WTC11 (cell line): ENCODE measurements around the gene TMCC1. TPM values are rescaled to one million over a fixed set of nuclear protein-coding genes. Genes with fewer than 3 reads are reported as not detected.

ENCODE experiments used
- ATAC-seq: fragments of 200-7000 bp; cut with Tn5 transposase; 2 replicates; pipeline ENCODE4 v1.10.0; 2021; ENCODE audit warnings: mild to moderate bottlenecking, moderate library complexity
- CTCF ChIA-PET: fragments of 300-600 bp; sonication (Branson Sonifier 250); formaldehyde crosslinking; loops from one replicate; lab custom pipeline; 2021; ENCODE audit warnings: antibody characterized with exemption; lab: Charles Lee
- POLR2A ChIA-PET: fragments of 350-600 bp; sonication (Branson Sonifier 250); formaldehyde crosslinking; loops from one replicate; lab custom pipeline; 2021; ENCODE audit warnings: antibody characterized with exemption; lab: Charles Lee
- DNase-seq: peaks from one replicate; pipeline ENCODE4 v3.0.0; 2021; ENCODE audit warnings: low spot score
- H3K27ac Mint-ChIP-seq: 2 replicates; pipeline ENCODE4 v1.8.0; 2021; ENCODE audit warnings: mixed read lengths
- H3K27me3 Mint-ChIP-seq: 2 replicates; pipeline ENCODE4 v1.8.0; 2021; ENCODE audit warnings: low read depth, mild to moderate bottlenecking, moderate library complexity, mixed read lengths
- H3K36me3 Mint-ChIP-seq: 2 replicates; pipeline ENCODE4 v1.8.0; 2021; ENCODE audit warnings: mixed read lengths
- H3K4me1 Mint-ChIP-seq: 2 replicates; pipeline ENCODE4 v1.8.0; 2022; ENCODE audit warnings: mixed read lengths
- H3K4me3 Mint-ChIP-seq: 2 replicates; pipeline ENCODE4 v1.8.0; 2021; ENCODE audit warnings: mild to moderate bottlenecking, moderate library complexity, mixed read lengths
- H3K9me3 Mint-ChIP-seq: 2 replicates; pipeline ENCODE4 v1.8.0; 2021; ENCODE audit warnings: mixed read lengths
- ATF1 ChIP-seq: sonication (generic); formaldehyde crosslinking; IDR thresholded peaks from 2 replicates; pipeline ENCODE4 v1.8.1; 2023; ENCODE audit warnings: mild to moderate bottlenecking, moderate library complexity, missing genetic modification reagents
- CREB1 ChIP-seq: sonication (generic); formaldehyde crosslinking; IDR thresholded peaks from 2 replicates; pipeline ENCODE4 v1.8.0; 2023; ENCODE audit warnings: mild to moderate bottlenecking, missing genetic modification reagents
- ESRRA ChIP-seq: sonication (generic); formaldehyde crosslinking; IDR thresholded peaks from 2 replicates; pipeline ENCODE4 v1.8.1; 2022; ENCODE audit warnings: mild to moderate bottlenecking, missing genetic modification reagents, borderline replicate concordance
- RELA ChIP-seq: sonication (generic); formaldehyde crosslinking; IDR thresholded peaks from 2 replicates; pipeline ENCODE4 v1.8.1; 2022; ENCODE audit warnings: missing genetic modification reagents, mild to moderate bottlenecking, borderline replicate concordance
- TCF7 ChIP-seq: sonication (generic); formaldehyde crosslinking; IDR thresholded peaks from 2 replicates; pipeline ENCODE4 v1.8.0; 2022; ENCODE audit warnings: mild to moderate bottlenecking, low read depth, missing genetic modification reagents, moderate library complexity
- TEAD4 ChIP-seq: sonication (generic); formaldehyde crosslinking; IDR thresholded peaks from 2 replicates; pipeline ENCODE4 v1.8.0; 2022; ENCODE audit warnings: mild to moderate bottlenecking, missing genetic modification reagents
- ZNF671 ChIP-seq: fragments of 250-450 bp; sonication (Bioruptor Pico); IDR thresholded peaks from 2 replicates; pipeline ENCODE4 v1.8.0; 2021; ENCODE audit warnings: mild to moderate bottlenecking
- total RNA-seq: library from RNA; stranded (reverse); gene quantifications from 3 replicates; pipeline ENCODE4 v1.2.3, GENCODE V29; 2021
- TF ChIP-seq, protein P1 (sequence below): fragments of 250-450 bp; sonication (Bioruptor Pico); conservative IDR thresholded peaks from 2 replicates; pipeline ENCODE4 v1.9.0; 2021; ENCODE audit warnings: mild to moderate bottlenecking
- TF ChIP-seq, protein P2 (sequence below): sonication (generic); formaldehyde crosslinking; IDR thresholded peaks from 2 replicates; pipeline ENCODE4 v1.8.1; 2023; ENCODE audit warnings: mild to moderate bottlenecking, missing genetic modification reagents, borderline replicate concordance
- TF ChIP-seq, protein P3 (sequence below): sonication (generic); formaldehyde crosslinking; conservative IDR thresholded peaks from 2 replicates; pipeline ENCODE4 v1.8.1; 2022; ENCODE audit warnings: mild to moderate bottlenecking, missing genetic modification reagents
- TF ChIP-seq, protein P4 (sequence below): sonication (generic); formaldehyde crosslinking; IDR thresholded peaks from 2 replicates; pipeline ENCODE4 v1.8.0; 2022; ENCODE audit warnings: mild to moderate bottlenecking, missing genetic modification reagents
- TF ChIP-seq, protein P5 (sequence below): sonication (generic); formaldehyde crosslinking; IDR thresholded peaks from 2 replicates; pipeline ENCODE4 v1.8.0; 2023; ENCODE audit warnings: mild to moderate bottlenecking, missing genetic modification reagents
- TF ChIP-seq, protein P6 (sequence below): sonication (generic); formaldehyde crosslinking; IDR thresholded peaks from 2 replicates; pipeline ENCODE4 v1.8.1; 2023; ENCODE audit warnings: mild to moderate bottlenecking, missing genetic modification reagents
- TF ChIP-seq, protein P7 (sequence below): sonication (generic); formaldehyde crosslinking; IDR thresholded peaks from 2 replicates; pipeline ENCODE4 v1.8.0; 2023; ENCODE audit warnings: missing genetic modification reagents, mild to moderate bottlenecking, borderline replicate concordance

Gene TMCC1
- total RNA-seq, 1 experiment from 2014 or later: 29.3 TPM

DNA sequence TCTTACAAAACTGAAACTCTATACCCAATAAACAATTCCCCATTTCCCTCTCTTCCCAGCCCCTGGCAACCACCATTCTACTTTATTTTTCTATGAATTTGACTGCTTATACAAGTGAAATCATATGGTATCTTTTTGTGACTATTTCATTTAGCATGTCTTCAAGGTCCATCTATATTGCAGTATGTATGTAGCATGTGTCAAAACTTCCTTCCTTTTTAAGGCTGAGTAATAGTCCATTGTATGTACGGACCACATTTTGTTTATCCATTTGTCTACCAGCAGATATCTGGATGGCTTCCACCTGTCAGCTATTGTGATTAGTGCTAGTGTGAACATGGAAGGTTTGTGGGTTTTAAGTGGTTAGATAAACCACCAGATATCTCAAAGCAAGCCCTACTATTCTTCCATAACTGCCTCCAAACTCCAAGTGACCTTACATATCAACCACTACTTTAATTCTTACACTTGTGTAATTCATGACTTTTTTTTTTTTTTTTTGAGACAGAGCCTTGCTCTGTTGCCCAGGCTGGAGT lies 134.7 kb downstream of the TMCC1 start (continued):
- TF ChIP-seq, protein P1, sequence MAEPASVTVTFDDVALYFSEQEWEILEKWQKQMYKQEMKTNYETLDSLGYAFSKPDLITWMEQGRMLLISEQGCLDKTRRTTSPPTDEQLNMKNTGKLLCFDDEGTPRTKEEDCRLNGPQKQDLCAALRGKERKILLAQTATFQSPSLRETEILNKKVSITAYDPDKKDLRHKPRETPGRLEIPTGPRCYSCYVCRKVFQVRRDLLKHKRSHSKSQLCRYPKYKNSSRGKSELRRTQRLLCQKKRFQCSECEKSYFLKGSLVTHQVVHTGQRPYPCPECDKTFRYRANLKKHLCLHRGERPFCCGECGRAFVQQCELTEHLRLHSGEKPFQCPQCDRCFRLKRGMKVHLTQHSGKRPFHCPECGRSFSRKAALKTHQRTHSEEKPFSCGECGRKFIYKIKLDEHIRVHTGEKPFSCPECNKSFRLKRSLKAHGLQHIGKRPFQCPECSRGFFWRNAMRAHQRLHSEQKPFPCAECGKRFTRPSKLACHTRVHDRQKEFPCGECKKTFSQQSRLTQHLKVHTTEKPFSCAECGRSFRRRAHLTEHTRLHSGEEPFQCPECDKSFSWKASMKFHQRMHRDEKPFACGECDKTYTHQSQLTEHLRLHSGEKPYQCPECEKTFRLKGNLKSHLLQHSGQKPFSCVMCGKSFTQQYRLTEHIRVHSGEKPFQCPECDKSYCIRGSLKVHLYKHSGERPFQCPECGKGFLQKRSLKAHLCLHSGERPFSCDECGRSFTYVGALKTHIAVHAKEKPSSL (CRISPR knock-in tag): no peak
- no peak for TF ChIP-seq TEAD4 (CRISPR knock-in tag)

DNA sequence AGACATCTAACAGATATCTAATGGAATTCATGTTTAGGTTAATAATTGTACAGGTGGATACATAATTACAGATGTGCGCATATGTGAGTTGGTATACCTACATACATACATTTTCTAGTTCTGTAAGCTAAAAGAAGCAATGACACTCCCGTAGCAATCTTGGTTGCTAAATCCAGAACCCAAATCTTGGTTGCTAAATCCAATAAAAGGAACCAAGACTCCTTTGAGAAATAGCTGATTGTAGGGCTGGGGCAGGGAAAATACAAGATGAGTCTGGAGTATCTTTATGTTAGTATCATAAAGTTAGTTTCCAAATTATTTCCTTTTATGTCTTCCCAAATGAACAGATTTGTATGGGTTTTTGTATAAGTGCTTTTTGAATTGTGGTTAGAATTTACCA lies 135.2 kb downstream of the TMCC1 start:
- ChIA-PET POLR2A (no interaction called here), CTCF (no interaction called here)
- peaks cover 11% of the 10 kb centered on the region for H3K9me3 Mint-ChIP-seq
- no peak for DNase-seq
- peaks cover 8% of the 10 kb centered on the region for H3K36me3 Mint-ChIP-seq
- ATAC-seq: no peak
- H3K27me3 Mint-ChIP-seq: no peaks in the 10 kb centered on the region
- no peaks in the 10 kb centered on the region for H3K4me1 Mint-ChIP-seq
- H3K4me3 Mint-ChIP-seq: no peak overlapping the region
- H3K27ac Mint-ChIP-seq: no peak overlapping the region
- TF ChIP-seq TCF7 (no peak), CREB1 (CRISPR knock-in tag) (no peak), ZNF671 (CRISPR knock-in tag) (no peak), ESRRA (CRISPR knock-in tag) (no peak), RELA (CRISPR knock-in tag) (no peak), ATF1 (CRISPR knock-in tag) (no peak)
- TF ChIP-seq, protein P2, sequence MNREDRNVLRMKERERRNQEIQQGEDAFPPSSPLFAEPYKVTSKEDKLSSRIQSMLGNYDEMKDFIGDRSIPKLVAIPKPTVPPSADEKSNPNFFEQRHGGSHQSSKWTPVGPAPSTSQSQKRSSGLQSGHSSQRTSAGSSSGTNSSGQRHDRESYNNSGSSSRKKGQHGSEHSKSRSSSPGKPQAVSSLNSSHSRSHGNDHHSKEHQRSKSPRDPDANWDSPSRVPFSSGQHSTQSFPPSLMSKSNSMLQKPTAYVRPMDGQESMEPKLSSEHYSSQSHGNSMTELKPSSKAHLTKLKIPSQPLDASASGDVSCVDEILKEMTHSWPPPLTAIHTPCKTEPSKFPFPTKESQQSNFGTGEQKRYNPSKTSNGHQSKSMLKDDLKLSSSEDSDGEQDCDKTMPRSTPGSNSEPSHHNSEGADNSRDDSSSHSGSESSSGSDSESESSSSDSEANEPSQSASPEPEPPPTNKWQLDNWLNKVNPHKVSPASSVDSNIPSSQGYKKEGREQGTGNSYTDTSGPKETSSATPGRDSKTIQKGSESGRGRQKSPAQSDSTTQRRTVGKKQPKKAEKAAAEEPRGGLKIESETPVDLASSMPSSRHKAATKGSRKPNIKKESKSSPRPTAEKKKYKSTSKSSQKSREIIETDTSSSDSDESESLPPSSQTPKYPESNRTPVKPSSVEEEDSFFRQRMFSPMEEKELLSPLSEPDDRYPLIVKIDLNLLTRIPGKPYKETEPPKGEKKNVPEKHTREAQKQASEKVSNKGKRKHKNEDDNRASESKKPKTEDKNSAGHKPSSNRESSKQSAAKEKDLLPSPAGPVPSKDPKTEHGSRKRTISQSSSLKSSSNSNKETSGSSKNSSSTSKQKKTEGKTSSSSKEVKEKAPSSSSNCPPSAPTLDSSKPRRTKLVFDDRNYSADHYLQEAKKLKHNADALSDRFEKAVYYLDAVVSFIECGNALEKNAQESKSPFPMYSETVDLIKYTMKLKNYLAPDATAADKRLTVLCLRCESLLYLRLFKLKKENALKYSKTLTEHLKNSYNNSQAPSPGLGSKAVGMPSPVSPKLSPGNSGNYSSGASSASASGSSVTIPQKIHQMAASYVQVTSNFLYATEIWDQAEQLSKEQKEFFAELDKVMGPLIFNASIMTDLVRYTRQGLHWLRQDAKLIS (CRISPR knock-in tag): no peak
- TF ChIP-seq, protein P3, sequence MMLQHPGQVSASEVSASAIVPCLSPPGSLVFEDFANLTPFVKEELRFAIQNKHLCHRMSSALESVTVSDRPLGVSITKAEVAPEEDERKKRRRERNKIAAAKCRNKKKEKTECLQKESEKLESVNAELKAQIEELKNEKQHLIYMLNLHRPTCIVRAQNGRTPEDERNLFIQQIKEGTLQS (CRISPR knock-in tag): no peak
- TF ChIP-seq, protein P4, sequence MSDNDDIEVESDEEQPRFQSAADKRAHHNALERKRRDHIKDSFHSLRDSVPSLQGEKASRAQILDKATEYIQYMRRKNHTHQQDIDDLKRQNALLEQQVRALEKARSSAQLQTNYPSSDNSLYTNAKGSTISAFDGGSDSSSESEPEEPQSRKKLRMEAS (CRISPR knock-in tag): no peak
- TF ChIP-seq, protein P5, sequence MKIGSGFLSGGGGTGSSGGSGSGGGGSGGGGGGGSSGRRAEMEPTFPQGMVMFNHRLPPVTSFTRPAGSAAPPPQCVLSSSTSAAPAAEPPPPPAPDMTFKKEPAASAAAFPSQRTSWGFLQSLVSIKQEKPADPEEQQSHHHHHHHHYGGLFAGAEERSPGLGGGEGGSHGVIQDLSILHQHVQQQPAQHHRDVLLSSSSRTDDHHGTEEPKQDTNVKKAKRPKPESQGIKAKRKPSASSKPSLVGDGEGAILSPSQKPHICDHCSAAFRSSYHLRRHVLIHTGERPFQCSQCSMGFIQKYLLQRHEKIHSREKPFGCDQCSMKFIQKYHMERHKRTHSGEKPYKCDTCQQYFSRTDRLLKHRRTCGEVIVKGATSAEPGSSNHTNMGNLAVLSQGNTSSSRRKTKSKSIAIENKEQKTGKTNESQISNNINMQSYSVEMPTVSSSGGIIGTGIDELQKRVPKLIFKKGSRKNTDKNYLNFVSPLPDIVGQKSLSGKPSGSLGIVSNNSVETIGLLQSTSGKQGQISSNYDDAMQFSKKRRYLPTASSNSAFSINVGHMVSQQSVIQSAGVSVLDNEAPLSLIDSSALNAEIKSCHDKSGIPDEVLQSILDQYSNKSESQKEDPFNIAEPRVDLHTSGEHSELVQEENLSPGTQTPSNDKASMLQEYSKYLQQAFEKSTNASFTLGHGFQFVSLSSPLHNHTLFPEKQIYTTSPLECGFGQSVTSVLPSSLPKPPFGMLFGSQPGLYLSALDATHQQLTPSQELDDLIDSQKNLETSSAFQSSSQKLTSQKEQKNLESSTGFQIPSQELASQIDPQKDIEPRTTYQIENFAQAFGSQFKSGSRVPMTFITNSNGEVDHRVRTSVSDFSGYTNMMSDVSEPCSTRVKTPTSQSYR: no peak

DNA sequence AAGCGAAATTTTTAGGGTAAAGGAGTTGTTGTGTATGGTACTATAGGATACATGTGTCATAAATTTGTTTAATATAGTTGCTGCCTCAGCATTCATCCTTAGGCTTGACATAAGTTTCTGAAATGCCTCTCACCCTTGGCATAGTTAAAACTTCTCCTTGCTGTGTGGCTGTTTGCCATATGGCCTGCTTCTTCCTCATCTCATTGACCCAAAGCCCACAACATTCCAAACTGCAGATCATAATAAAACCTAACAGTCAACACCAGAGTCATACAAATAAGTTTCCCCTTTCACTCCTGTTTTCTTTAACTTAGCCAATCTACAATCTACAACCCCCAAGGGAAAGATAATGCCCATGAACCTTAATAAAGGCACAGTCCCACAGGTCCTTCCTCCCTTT lies 136.6 kb downstream of the TMCC1 start:
- Mint-ChIP-seq H3K9me3 (peaks cover 24% of the 10 kb centered on the region), H3K27me3 (no peaks in the 10 kb centered on the region), H3K36me3 (peaks cover 20% of the 10 kb centered on the region), H3K27ac (no peak overlapping the region), H3K4me1 (no peaks in the 10 kb centered on the region), H3K4me3 (no peak overlapping the region)
- POLR2A ChIA-PET: no interaction called here
- CTCF ChIA-PET: no interaction called here
- ATAC-seq: no peak
- DNase-seq: no peak
- TF ChIP-seq, protein P6, sequence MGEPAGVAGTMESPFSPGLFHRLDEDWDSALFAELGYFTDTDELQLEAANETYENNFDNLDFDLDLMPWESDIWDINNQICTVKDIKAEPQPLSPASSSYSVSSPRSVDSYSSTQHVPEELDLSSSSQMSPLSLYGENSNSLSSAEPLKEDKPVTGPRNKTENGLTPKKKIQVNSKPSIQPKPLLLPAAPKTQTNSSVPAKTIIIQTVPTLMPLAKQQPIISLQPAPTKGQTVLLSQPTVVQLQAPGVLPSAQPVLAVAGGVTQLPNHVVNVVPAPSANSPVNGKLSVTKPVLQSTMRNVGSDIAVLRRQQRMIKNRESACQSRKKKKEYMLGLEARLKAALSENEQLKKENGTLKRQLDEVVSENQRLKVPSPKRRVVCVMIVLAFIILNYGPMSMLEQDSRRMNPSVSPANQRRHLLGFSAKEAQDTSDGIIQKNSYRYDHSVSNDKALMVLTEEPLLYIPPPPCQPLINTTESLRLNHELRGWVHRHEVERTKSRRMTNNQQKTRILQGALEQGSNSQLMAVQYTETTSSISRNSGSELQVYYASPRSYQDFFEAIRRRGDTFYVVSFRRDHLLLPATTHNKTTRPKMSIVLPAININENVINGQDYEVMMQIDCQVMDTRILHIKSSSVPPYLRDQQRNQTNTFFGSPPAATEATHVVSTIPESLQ (CRISPR knock-in tag): no peak
- TF ChIP-seq, protein P7, sequence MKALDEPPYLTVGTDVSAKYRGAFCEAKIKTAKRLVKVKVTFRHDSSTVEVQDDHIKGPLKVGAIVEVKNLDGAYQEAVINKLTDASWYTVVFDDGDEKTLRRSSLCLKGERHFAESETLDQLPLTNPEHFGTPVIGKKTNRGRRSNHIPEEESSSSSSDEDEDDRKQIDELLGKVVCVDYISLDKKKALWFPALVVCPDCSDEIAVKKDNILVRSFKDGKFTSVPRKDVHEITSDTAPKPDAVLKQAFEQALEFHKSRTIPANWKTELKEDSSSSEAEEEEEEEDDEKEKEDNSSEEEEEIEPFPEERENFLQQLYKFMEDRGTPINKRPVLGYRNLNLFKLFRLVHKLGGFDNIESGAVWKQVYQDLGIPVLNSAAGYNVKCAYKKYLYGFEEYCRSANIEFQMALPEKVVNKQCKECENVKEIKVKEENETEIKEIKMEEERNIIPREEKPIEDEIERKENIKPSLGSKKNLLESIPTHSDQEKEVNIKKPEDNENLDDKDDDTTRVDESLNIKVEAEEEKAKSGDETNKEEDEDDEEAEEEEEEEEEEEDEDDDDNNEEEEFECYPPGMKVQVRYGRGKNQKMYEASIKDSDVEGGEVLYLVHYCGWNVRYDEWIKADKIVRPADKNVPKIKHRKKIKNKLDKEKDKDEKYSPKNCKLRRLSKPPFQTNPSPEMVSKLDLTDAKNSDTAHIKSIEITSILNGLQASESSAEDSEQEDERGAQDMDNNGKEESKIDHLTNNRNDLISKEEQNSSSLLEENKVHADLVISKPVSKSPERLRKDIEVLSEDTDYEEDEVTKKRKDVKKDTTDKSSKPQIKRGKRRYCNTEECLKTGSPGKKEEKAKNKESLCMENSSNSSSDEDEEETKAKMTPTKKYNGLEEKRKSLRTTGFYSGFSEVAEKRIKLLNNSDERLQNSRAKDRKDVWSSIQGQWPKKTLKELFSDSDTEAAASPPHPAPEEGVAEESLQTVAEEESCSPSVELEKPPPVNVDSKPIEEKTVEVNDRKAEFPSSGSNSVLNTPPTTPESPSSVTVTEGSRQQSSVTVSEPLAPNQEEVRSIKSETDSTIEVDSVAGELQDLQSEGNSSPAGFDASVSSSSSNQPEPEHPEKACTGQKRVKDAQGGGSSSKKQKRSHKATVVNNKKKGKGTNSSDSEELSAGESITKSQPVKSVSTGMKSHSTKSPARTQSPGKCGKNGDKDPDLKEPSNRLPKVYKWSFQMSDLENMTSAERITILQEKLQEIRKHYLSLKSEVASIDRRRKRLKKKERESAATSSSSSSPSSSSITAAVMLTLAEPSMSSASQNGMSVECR (CRISPR knock-in tag): no peak
